Measurements from ENCODE around the gene NKX1-1. TPM values are rescaled to one million over a fixed set of nuclear protein-coding genes. Genes with fewer than 3 reads are reported as not detected.

Gene NKX1-1
- total RNA-seq, 6 donors from 2014 or later: not detected

GRCh38 chr4:1451106-1451751 lies 45.0 kb upstream of the NKX1-1 start:
- 77 to 79% methylated on average over 11 to 18 of the region's 18 CpGs for WGBS, 2 donors
- H3K27me3 ChIP-seq: peaks cover 0 to 8% (median 0%) of the 10 kb centered on the region in 4 donors
- TF ChIP-seq POLR2A (IDR thresholded peaks at IDR 0.05): no peak
- TF ChIP-seq EP300 (IDR thresholded peaks at IDR 0.05): no peak
- TF ChIP-seq CTCF (IDR thresholded peaks at IDR 0.05): no peak
- no peak for TF ChIP-seq POLR2AphosphoS5 (IDR thresholded peaks at IDR 0.05)
- H3K4me3 ChIP-seq: no peak overlapping the region
- ATAC-seq (ENCODE audit: low FRiP score in 2 of 2): no peak
- H3K27ac ChIP-seq: no peak overlapping the region
- DNase-seq: no peak
- H3K36me3 ChIP-seq: no peaks in the 10 kb centered on the region
- no peaks in the 10 kb centered on the region for H3K4me1 ChIP-seq
- no peaks in the 10 kb centered on the region for H3K9me3 ChIP-seq

GRCh38 chr4:1449833-1450741 lies 43.8 kb upstream of the NKX1-1 start:
- peaks cover 0 to 8% (median 0%) of the 10 kb centered on the region in 4 donors for H3K27me3 ChIP-seq
- no peak overlapping the region for H3K27ac ChIP-seq
- H3K9me3 ChIP-seq: no peaks in the 10 kb centered on the region
- WGBS, 2 donors: 80 to 89% methylated on average over 18 to 32 of the region's 32 CpGs
- DNase-seq (peak in 1 of 2 donors; percentile 73), ATAC-seq (ENCODE audit: low FRiP score in 2 of 2) (no peak)
- H3K4me1 ChIP-seq: no peaks in the 10 kb centered on the region
- TF ChIP-seq POLR2AphosphoS5 (IDR thresholded peaks at IDR 0.05) (no peak), EP300 (IDR thresholded peaks at IDR 0.05) (no peak), CTCF (IDR thresholded peaks at IDR 0.05) (no peak), POLR2A (IDR thresholded peaks at IDR 0.05) (no peak)
- H3K36me3 ChIP-seq: no peaks in the 10 kb centered on the region
- no peak overlapping the region for H3K4me3 ChIP-seq

- no peak overlapping the region for H3K4me3 ChIP-seq
- H3K4me1 ChIP-seq: no peaks in the 10 kb centered on the region
- ATAC-seq (ENCODE audit: low FRiP score in 2 of 2) (no peak), DNase-seq (peak in 1 of 2 donors; percentile 60)
- H3K36me3 ChIP-seq: no peaks in the 10 kb centered on the region
- peaks cover 0 to 8% (median 0%) of the 10 kb centered on the region in 4 donors for H3K27me3 ChIP-seq
- no peak overlapping the region for H3K27ac ChIP-seq
- H3K9me3 ChIP-seq: no peaks in the 10 kb centered on the region
- WGBS, 2 donors: 60% methylated on average over 12 of the region's 12 CpGs
- TF ChIP-seq CTCF (IDR thresholded peaks at IDR 0.05) (no peak), EP300 (IDR thresholded peaks at IDR 0.05) (no peak), POLR2A (IDR thresholded peaks at IDR 0.05) (no peak), POLR2AphosphoS5 (IDR thresholded peaks at IDR 0.05) (no peak)
Measured at GRCh38 chr4:1449475-1449832, 43.2 kb upstream of the NKX1-1 start.

- H3K27ac ChIP-seq: no peak overlapping the region
- H3K36me3 ChIP-seq: no peaks in the 10 kb centered on the region
- ATAC-seq (ENCODE audit: low FRiP score in 2 of 2) (peak in 1 of 2 donors; percentile 20), DNase-seq (peak in 1 of 2 donors; percentile 48)
- no peaks in the 10 kb centered on the region for H3K4me1 ChIP-seq
- WGBS, 2 donors: 66 to 74% methylated on average over 18 to 27 of the region's 28 CpGs
- no peak overlapping the region for H3K4me3 ChIP-seq
- peaks cover 0 to 8% (median 0%) of the 10 kb centered on the region in 4 donors for H3K27me3 ChIP-seq
- H3K9me3 ChIP-seq: no peaks in the 10 kb centered on the region
- TF ChIP-seq CTCF (IDR thresholded peaks at IDR 0.05): no peak
- TF ChIP-seq POLR2AphosphoS5 (IDR thresholded peaks at IDR 0.05): no peak
- no peak for TF ChIP-seq EP300 (IDR thresholded peaks at IDR 0.05)
- TF ChIP-seq POLR2A (IDR thresholded peaks at IDR 0.05): no peak
Measured at GRCh38 chr4:1448589-1449420, 42.6 kb upstream of the NKX1-1 start.
